ENCODE results near the gene ZNF439.

- TF ChIP-seq TCF4 (CRISPR knock-in tag; IDR thresholded peaks at IDR 0.05; ENCODE audit: borderline replicate concordance), result no peak
- no peak for TF ChIP-seq SNAI2 (CRISPR knock-in tag; IDR thresholded peaks at IDR 0.05)
- TF ChIP-seq CSDC2 (CRISPR knock-in tag; IDR thresholded peaks at IDR 0.05), result no peak
- no peak for TF ChIP-seq TOX (CRISPR knock-in tag; IDR thresholded peaks at IDR 0.05; ENCODE audit: borderline replicate concordance)
- no peak for TF ChIP-seq ZFP30 (CRISPR knock-in tag; IDR thresholded peaks at IDR 0.05)
- TF ChIP-seq ARNTL (CRISPR knock-in tag; IDR thresholded peaks at IDR 0.05; ENCODE audit: borderline replicate concordance, low read depth), result no peak
- TF ChIP-seq PATZ1 (CRISPR knock-in tag; IDR thresholded peaks at IDR 0.05; ENCODE audit: borderline replicate concordance), result no peak
- no peak for TF ChIP-seq PPARA (CRISPR knock-in tag; IDR thresholded peaks at IDR 0.05; ENCODE audit: borderline replicate concordance)
- TF ChIP-seq OSR1 (CRISPR knock-in tag; IDR thresholded peaks at IDR 0.05), result no peak
- no peak for TF ChIP-seq GLIS3 (CRISPR knock-in tag; IDR thresholded peaks at IDR 0.05)
- TF ChIP-seq TSHZ2 (CRISPR knock-in tag; IDR thresholded peaks at IDR 0.05), result no peak
- no peak for TF ChIP-seq RARB (CRISPR knock-in tag; IDR thresholded peaks at IDR 0.05)
These were observed 26.9 kb upstream of the ZNF439 start for GRCh38 chr19:11821474-11822109.
